ENCODE data around the gene KLHL42. TPM values are rescaled to one million over a fixed set of nuclear protein-coding genes. Genes with fewer than 3 reads are reported as not detected.

Gene KLHL42
- total and polyA plus RNA-seq, 2 of the 8 experiments (the other 6 are each of a cell fraction or from before 2014, with no cell fraction given), result 13.6 to 21.6 TPM

DNA sequence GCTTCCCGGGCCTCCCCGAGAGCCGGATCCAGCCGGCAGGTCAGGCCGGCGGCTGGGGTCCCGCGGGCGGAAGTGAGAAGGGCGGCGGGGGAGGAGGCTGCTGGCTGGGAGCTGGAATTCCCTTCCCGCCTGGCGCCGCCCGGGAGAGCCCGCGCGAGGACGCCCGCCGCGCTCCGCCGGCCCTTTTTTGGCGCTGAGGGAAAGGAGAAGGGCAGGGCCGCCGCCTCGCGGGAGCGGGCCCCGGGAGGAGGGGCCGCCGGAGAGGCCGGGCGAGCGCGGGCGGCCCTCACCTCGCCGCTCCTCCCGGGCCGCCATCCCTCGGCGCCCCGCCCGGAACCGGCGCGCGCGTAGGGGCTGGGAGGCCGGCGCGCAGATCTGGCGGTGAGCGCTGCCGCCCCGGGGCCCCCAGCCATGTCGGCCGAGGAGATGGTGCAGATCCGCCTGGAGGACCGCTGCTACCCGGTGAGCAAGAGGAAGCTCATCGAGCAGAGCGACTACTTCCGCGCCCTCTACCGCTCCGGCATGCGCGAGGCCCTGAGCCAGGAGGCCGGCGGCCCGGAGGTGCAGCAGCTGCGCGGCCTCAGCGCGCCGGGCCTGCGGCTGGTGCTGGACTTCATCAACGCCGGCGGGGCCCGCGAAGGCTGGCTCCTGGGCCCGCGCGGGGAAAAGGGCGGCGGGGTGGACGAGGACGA is at the start of gene KLHL42, which contains the start of gene MANSC4 (continued):
- TF ChIP-seq MAFK (IDR thresholded peaks at IDR 0.05; ENCODE audit: low read depth, low read length) (no peak), RNF2 (IDR thresholded peaks at IDR 0.05; ENCODE audit: borderline replicate concordance, low read depth, low read length, missing control alignments, poor library complexity, severe bottlenecking) (no peak), TBP (IDR thresholded peaks at IDR 0.05; ENCODE audit: low read depth, low read length) (peak; percentile 71; the same call in 1 of the 2 replicates), JUND (IDR thresholded peaks at IDR 0.05; ENCODE audit: low read length) (no peak), RXRA (IDR thresholded peaks at IDR 0.05; ENCODE audit: insufficient read depth, low read depth, low read length) (no peak), HDAC6 (IDR thresholded peaks at IDR 0.05; ENCODE audit: low read depth, low read length) (no peak), ZNF274 (IDR thresholded peaks at IDR 0.05; ENCODE audit: borderline replicate concordance, extremely low read depth, low read length) (no peak), CTBP2 (IDR thresholded peaks at IDR 0.05; ENCODE audit: borderline replicate concordance, insufficient read depth, insufficient read length, low read length) (no peak), CREB1 (IDR thresholded peaks at IDR 0.05) (no peak), KDM1A (IDR thresholded peaks at IDR 0.05; ENCODE audit: borderline replicate concordance, low read length) (no peak), SRF (IDR thresholded peaks at IDR 0.05; ENCODE audit: low read depth, low read length) (peak; percentile 33; the same call in 1 of the 2 replicates), CEBPB (IDR thresholded peaks at IDR 0.05; ENCODE audit: low read depth, low read length) (no peak), BRCA1 (IDR thresholded peaks at IDR 0.05; ENCODE audit: low read depth, low read length) (no peak), POLR2AphosphoS5 (IDR thresholded peaks at IDR 0.05; ENCODE audit: low read depth, low read length) (no peak; the same call in 1 of the 2 replicates), JUN (IDR thresholded peaks at IDR 0.05; ENCODE audit: low read depth, low read length) (no peak), TEAD4 (IDR thresholded peaks at IDR 0.05; ENCODE audit: low read depth, low read length) (no peak), EP300 (IDR thresholded peaks at IDR 0.05; ENCODE audit: borderline replicate concordance in 1 of 2, low read depth in 2 of 2, low read length in 2 of 2) (no peak), KDM5A (IDR thresholded peaks at IDR 0.05; ENCODE audit: low read length) (no peak), CHD2 (IDR thresholded peaks at IDR 0.05; ENCODE audit: low read length) (no peak), PHF8 (conservative IDR thresholded peaks at IDR 0.05; ENCODE audit: low read depth, low read length) (peak; percentile 83), SIRT6 (IDR thresholded peaks at IDR 0.05; ENCODE audit: low read length) (no peak), TAF7 (optimal IDR thresholded peaks at IDR 0.05; ENCODE audit: borderline replicate concordance, low read depth, low read length) (peak; percentile 78), CBX8 (IDR thresholded peaks at IDR 0.05; ENCODE audit: borderline replicate concordance, low read depth, low read length) (no peak), USF2 (IDR thresholded peaks at IDR 0.05; ENCODE audit: low read length) (no peak), SP2 (IDR thresholded peaks at IDR 0.05; ENCODE audit: low read length) (no peak)

All from H1 (cell line).